Fibroblast of lung (primary cell): ENCODE measurements around the gene ARSG.

Source experiments
- CTCF ChIP-seq, 2 donors: IDR thresholded peaks in 1 of 2; conservative IDR thresholded peaks in 1 of 2; 1 replicate in 1 of 2; 2 replicates in 1 of 2; pipeline ENCODE4 v1.5.1; 2011 to 2012; ENCODE audit warnings: low read length in 2 of 2, control low read depth in 1 of 2, inconsistent platforms in 1 of 2, low read depth in 1 of 2, mild to moderate bottlenecking in 1 of 2
- EZH2 ChIP-seq: IDR thresholded peaks from 2 replicates; pipeline ENCODE4 v1.5.1; 2012; ENCODE audit warnings: low read length, control low read depth, mild to moderate bottlenecking; ENCODE audit errors: missing control alignments

GRCh38 chr17:68302666-68303065, 11.4 kb downstream of the ARSG start:
- TF ChIP-seq CTCF (conservative IDR thresholded peaks at IDR 0.05 in 1 of 2, IDR thresholded peaks at IDR 0.05 in 1 of 2; ENCODE audit: low read depth in 1 of 2, low read length in 2 of 2) (no peak), EZH2 (no peak)
